Liver (tissue), 9 donors: ENCODE measurements around the gene KLF13. TPM values are rescaled to one million over a fixed set of nuclear protein-coding genes. Genes with fewer than 3 reads are reported as not detected.
A peak's percentile ranks its signal among the peaks of the same experiment; 100 is the strongest.

Experiments
- DNase-seq: peaks from one replicate; pipeline ENCODE4 v3.0.0-alpha.2; 2017; ENCODE audit warnings: low spot score
- H3K27ac ChIP-seq, 2 donors: one replicate each; pipeline ENCODE4 v1.7.0; 2013; ENCODE audit warnings: inconsistent platforms in 2 of 2, low read length in 2 of 2, control low read depth in 1 of 2, low read depth in 1 of 2, mild to moderate bottlenecking in 1 of 2
- H3K27me3 ChIP-seq, 4 donors: one replicate each; pipeline versions ENCODE4 v1.6.1 to v1.7.0; 2013; ENCODE audit warnings: low read length in 3 of 4, inconsistent platforms in 1 of 4, mild to moderate bottlenecking in 1 of 4, moderate library complexity in 1 of 4; ENCODE audit not compliant: control insufficient read depth in 4 of 4, insufficient read depth in 4 of 4
- H3K36me3 ChIP-seq, 4 donors: one replicate each; pipeline versions ENCODE4 v1.6.1 to v1.7.0; 2013; ENCODE audit warnings: low read length in 3 of 4, mild to moderate bottlenecking in 3 of 4, low read depth in 1 of 4, moderate library complexity in 1 of 4; ENCODE audit not compliant: control insufficient read depth in 4 of 4, insufficient read depth in 3 of 4
- H3K4me1 ChIP-seq, 4 donors: one replicate each; pipeline versions ENCODE4 v1.6.1 to v1.7.0; 2013; ENCODE audit warnings: low read length in 3 of 4, mild to moderate bottlenecking in 3 of 4, moderate library complexity in 1 of 4; ENCODE audit not compliant: control insufficient read depth in 4 of 4, insufficient read depth in 4 of 4
- H3K4me3 ChIP-seq, 3 donors: one replicate each; pipeline versions ENCODE4 v1.6.1 to v1.7.0; 2013; ENCODE audit warnings: low read length in 3 of 3, control low read depth in 1 of 3, low read depth in 1 of 3, mild to moderate bottlenecking in 1 of 3
- H3K9ac ChIP-seq, 2 donors: one replicate each; pipeline ENCODE4 v1.7.0; 2013; ENCODE audit warnings: low read length in 2 of 2, mild to moderate bottlenecking in 2 of 2, moderate library complexity in 2 of 2, control low read depth in 1 of 2, low read depth in 1 of 2
- H3K9me3 ChIP-seq, 4 donors: one replicate each; pipeline versions ENCODE4 v1.6.1 to v1.7.0; 2013; ENCODE audit warnings: low read length in 3 of 4; ENCODE audit not compliant: control insufficient read depth in 4 of 4
- EGR1 ChIP-seq, 2 donors: IDR thresholded peaks; 2 replicates each; pipeline ENCODE4 v1.6.1; 2016 to 2018; ENCODE audit warnings: antibody characterized with exemption in 2 of 2, low read depth in 2 of 2
- FOXA1 ChIP-seq: IDR thresholded peaks from 2 replicates; pipeline ENCODE4 v1.6.1; 2016; ENCODE audit warnings: antibody characterized with exemption
- FOXA2 ChIP-seq: IDR thresholded peaks from 2 replicates; pipeline ENCODE4 v1.6.1; 2016; ENCODE audit warnings: antibody characterized with exemption
- GABPA ChIP-seq, 2 donors: IDR thresholded peaks in 1 of 2; conservative IDR thresholded peaks in 1 of 2; 2 replicates each; pipeline ENCODE4 v1.6.1; 2016; ENCODE audit warnings: antibody characterized with exemption in 2 of 2, mild to moderate bottlenecking in 1 of 2, moderate library complexity in 1 of 2
- HNF4A ChIP-seq, 2 donors: conservative IDR thresholded peaks; 2 replicates each; pipeline ENCODE4 v1.6.1; 2016; ENCODE audit warnings: antibody characterized with exemption in 2 of 2, mild to moderate bottlenecking in 2 of 2
- JUND ChIP-seq, 2 donors: IDR thresholded peaks; 2 replicates each; pipeline ENCODE4 v1.6.1; 2016; ENCODE audit warnings: antibody characterized with exemption in 2 of 2
- MAX ChIP-seq: IDR thresholded peaks from 2 replicates; pipeline ENCODE4 v1.6.1; 2016; ENCODE audit warnings: antibody characterized with exemption
- NR2F2 ChIP-seq: IDR thresholded peaks from 2 replicates; pipeline ENCODE4 v1.6.1; 2016; ENCODE audit warnings: antibody characterized with exemption
- RAD21 ChIP-seq, 2 donors: IDR thresholded peaks; 2 replicates each; pipeline ENCODE4 v1.6.1; 2016; ENCODE audit warnings: antibody characterized with exemption in 2 of 2, mild to moderate bottlenecking in 2 of 2
- REST ChIP-seq: IDR thresholded peaks from 2 replicates; pipeline ENCODE4 v1.6.1; 2016; ENCODE audit warnings: antibody characterized with exemption, mild to moderate bottlenecking
- RXRA ChIP-seq, 2 donors: IDR thresholded peaks; 2 replicates each; pipeline ENCODE4 v1.6.1; 2017 to 2018; ENCODE audit warnings: antibody characterized with exemption in 2 of 2, mild to moderate bottlenecking in 1 of 2
- SP1 ChIP-seq: IDR thresholded peaks from 2 replicates; pipeline ENCODE4 v1.6.1; 2018; ENCODE audit warnings: antibody characterized with exemption, mild to moderate bottlenecking
- TAF1 ChIP-seq: conservative IDR thresholded peaks from 2 replicates; pipeline ENCODE4 v1.6.1; 2016; ENCODE audit warnings: antibody characterized with exemption, mild to moderate bottlenecking
- YY1 ChIP-seq: IDR thresholded peaks from 2 replicates; pipeline ENCODE4 v1.6.1; 2016; ENCODE audit warnings: antibody characterized with exemption, mild to moderate bottlenecking
- ZBTB33 ChIP-seq: IDR thresholded peaks from 2 replicates; pipeline ENCODE4 v1.6.1; 2016; ENCODE audit warnings: antibody characterized with exemption
- WGBS: extraction: QIAGEN DNeasy Blood & Tissue Kit; methylation state at CpG from one replicate; pipeline ENCODE4 v1.1.7; 2013; 5-methylcytosine and 5-hydroxymethylcytosine counted together
- polyA plus RNA-seq, 2 donors: library from polyadenylated mRNA; stranded (reverse) in 1 of 2; unstranded in 1 of 2; fragments of 200-250 nt in 1 of 2; fragments of >200 nt in 1 of 2; fragmentation: Nextera tagmentation in 1 of 2; extraction: Ambion mirVana in 1 of 2; gene quantifications; one replicate each; pipeline versions ENCODE4 v1.2.1 to v1.2.3, GENCODE V29; 2013 to 2015
- total RNA-seq, 2 donors: library from RNA; depleted of rRNA; stranded (reverse); fragments of >200 nt; gene quantifications; one replicate each; pipeline ENCODE4 v1.2.3, GENCODE V29; 2014
- TF ChIP-seq, protein P1 (sequence below): fragments of 150-350 bp; IDR thresholded peaks from 2 replicates; pipeline ENCODE4 v1.5.1; 2017; ENCODE audit warnings: improper control_type of control experiment, low read depth, low read length; ENCODE audit not compliant: missing input control
- donor health status: healthy.
- donor health status: healthy.
- donor health status: healthy.
- donor health status: healthy.
- donor health status: healthy.

Gene KLF13
- total and polyA plus RNA-seq, 4 donors: 17.4 to 77.1 (median 57.5) TPM

- Histone ChIP-seq H3K9me3 (no peaks in the 10 kb centered on the region), H3K4me1 (peaks cover 27 to 70% (median 53%) of the 10 kb centered on the region in 4 donors), H3K4me3 (peak overlapping the region in 1 of 3 donors; percentile 13), H3K36me3 (peaks cover 0 to 2% (median 0%) of the 10 kb centered on the region in 4 donors), H3K27me3 (no peaks in the 10 kb centered on the region), H3K9ac (peak overlapping the region in 1 of 2 donors; percentile 11), H3K27ac (peak overlapping the region; percentile 52 to 62)
- DNase-seq: no peak
- WGBS: 55% methylated on average over 16 of the region's 16 CpGs
- peak; percentile 74 to 76 for TF ChIP-seq RXRA (IDR thresholded peaks at IDR 0.05)
- no peak for TF ChIP-seq FOXA2
- no peak for TF ChIP-seq SP1
- peak; percentile 27 to 55 for TF ChIP-seq HNF4A (conservative IDR thresholded peaks at IDR 0.05)
Measured at GRCh38 chr15:31344823-31345605, 18.4 kb downstream of the KLF13 start.

DNA sequence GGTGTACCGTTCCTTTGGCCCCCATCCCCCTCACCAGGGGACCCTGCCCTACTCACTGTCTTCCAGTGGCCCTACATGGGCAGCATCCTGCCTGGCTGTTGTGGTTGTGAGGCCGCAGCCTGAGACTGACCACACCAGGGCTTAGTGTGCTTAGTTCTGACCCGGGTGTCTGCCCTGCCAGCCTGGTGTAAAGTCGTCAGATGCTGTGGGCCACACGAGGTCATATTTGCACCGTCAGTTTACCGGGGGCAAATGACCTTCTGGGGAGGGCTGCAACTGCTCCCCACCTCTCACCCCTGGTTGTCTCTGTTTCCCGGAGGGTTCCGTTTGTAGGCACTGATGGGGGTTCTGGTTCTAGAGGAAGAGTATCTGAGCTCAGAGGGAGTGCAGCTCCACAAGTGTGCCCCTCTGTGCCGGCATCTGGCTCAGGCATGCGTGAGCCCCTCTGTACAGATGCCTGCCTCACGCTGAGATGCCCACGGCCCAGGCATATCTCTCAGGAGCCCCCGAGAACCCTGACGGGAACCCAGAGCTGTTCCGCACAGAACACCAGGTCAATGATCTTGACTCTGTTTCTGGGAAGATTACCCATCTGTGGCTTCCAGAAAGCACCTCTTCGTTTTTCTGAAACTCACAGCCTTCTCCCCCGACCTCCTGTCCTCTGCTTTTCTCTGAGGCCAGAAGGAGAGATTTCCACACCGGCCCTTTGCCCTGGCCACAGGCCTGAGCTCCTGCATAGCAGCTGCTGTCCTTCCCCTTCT lies 19.2 kb downstream of the KLF13 start:
- H3K4me3 ChIP-seq: peak overlapping the region in 2 of 3 donors; percentile 13 to 28
- H3K9me3 ChIP-seq: no peaks in the 10 kb centered on the region
- H3K4me1 ChIP-seq: peaks cover 29 to 72% (median 55%) of the 10 kb centered on the region in 4 donors
- H3K27ac ChIP-seq: peak overlapping the region; percentile 52 to 62
- peaks cover 0 to 2% (median 0%) of the 10 kb centered on the region in 4 donors for H3K36me3 ChIP-seq
- H3K9ac ChIP-seq: peak overlapping the region; percentile 8 to 24
- H3K27me3 ChIP-seq: no peaks in the 10 kb centered on the region
- TF ChIP-seq HNF4A (conservative IDR thresholded peaks at IDR 0.05): peak; percentile 68 to 85
- no peak for TF ChIP-seq ZBTB33
- no peak for TF ChIP-seq MAX
- TF ChIP-seq EGR1 (IDR thresholded peaks at IDR 0.05; ENCODE audit: low read depth in 2 of 2): no peak
- no peak for TF ChIP-seq FOXA2
- TF ChIP-seq TAF1: no peak
- TF ChIP-seq RAD21 (IDR thresholded peaks at IDR 0.05): peak; percentile 18 to 22
- TF ChIP-seq JUND (IDR thresholded peaks at IDR 0.05): peak in 1 of 2 donors; percentile 13
- TF ChIP-seq NR2F2: no peak
- TF ChIP-seq RXRA (IDR thresholded peaks at IDR 0.05): peak; percentile 40 to 72
- 43% methylated on average over 19 of the region's 19 CpGs for WGBS
- DNase-seq: no peak

DNA sequence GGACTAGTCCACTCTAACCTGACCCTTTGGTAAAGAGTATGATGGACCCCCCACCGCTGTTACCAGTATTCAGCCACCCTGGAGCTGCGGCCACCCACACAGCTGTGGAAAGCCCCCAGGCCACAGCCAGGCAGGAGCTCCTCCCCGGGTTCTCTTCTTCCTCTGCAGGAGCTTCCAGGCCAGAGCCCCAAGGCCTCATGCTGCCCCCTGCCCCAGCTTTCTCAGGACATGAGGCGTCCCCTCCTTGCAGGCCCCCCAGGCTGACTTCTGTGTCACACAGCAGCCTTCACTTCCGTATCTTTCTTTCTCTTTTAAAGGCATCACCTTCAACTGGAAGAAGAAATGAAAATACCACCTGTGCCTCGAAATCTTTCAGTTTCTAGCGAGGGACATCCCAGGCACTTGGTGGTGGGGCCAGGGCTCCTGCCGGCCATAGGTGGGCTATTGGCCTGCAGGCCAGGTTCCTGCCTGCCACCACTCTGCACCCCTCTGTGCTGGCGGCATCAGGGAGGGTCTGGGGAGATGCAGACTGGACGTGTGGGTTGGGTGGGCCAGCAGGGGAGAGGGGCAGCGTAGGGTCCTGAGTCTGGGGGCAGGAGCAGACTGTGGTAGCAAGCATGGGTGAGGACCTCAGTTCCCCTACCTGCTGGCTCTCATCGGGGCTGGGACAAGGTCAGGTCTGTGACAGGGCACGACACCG lies 19.9 kb downstream of the KLF13 start:
- Histone ChIP-seq H3K36me3 (peaks cover 0 to 2% (median 0%) of the 10 kb centered on the region in 4 donors), H3K9me3 (no peaks in the 10 kb centered on the region), H3K4me1 (peaks cover 31 to 75% (median 60%) of the 10 kb centered on the region in 4 donors), H3K4me3 (no peak overlapping the region), H3K27me3 (no peaks in the 10 kb centered on the region), H3K27ac (peak overlapping the region; percentile 52 to 62), H3K9ac (peak overlapping the region in 1 of 2 donors; percentile 24)
- no peak for DNase-seq
- WGBS: 77% methylated on average over 14 of the region's 14 CpGs
- TF ChIP-seq, protein P1, sequence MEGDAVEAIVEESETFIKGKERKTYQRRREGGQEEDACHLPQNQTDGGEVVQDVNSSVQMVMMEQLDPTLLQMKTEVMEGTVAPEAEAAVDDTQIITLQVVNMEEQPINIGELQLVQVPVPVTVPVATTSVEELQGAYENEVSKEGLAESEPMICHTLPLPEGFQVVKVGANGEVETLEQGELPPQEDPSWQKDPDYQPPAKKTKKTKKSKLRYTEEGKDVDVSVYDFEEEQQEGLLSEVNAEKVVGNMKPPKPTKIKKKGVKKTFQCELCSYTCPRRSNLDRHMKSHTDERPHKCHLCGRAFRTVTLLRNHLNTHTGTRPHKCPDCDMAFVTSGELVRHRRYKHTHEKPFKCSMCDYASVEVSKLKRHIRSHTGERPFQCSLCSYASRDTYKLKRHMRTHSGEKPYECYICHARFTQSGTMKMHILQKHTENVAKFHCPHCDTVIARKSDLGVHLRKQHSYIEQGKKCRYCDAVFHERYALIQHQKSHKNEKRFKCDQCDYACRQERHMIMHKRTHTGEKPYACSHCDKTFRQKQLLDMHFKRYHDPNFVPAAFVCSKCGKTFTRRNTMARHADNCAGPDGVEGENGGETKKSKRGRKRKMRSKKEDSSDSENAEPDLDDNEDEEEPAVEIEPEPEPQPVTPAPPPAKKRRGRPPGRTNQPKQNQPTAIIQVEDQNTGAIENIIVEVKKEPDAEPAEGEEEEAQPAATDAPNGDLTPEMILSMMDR: no peak
- TF ChIP-seq FOXA1 (no peak), HNF4A (conservative IDR thresholded peaks at IDR 0.05) (no peak), YY1 (no peak), GABPA (IDR thresholded peaks at IDR 0.05 in 1 of 2, conservative IDR thresholded peaks at IDR 0.05 in 1 of 2) (no peak), TAF1 (no peak), SP1 (no peak), RXRA (IDR thresholded peaks at IDR 0.05) (no peak), REST (no peak)
